IMR-90 (cell line): ENCODE results near the gene SH3TC1. TPM values are rescaled to one million over a fixed set of nuclear protein-coding genes. Genes with fewer than 3 reads are reported as not detected.

ENCODE experiments used
- CEBPB ChIP-seq: IDR thresholded peaks from 2 replicates; pipeline ENCODE4 v1.6.1; 2012; ENCODE audit warnings: low read depth, low read length, improper control_type of control experiment
- CHD1 ChIP-seq: IDR thresholded peaks from 2 replicates; pipeline ENCODE4 v1.6.1; 2012; ENCODE audit warnings: low read depth, low read length, improper control_type of control experiment
- NFE2L2 ChIP-seq: fragments of 150-350 bp; IDR thresholded peaks from 2 replicates; pipeline ENCODE4 v1.6.1; 2016; ENCODE audit warnings: low read depth, mild to moderate bottlenecking, low read length
- POLR2A ChIP-seq: IDR thresholded peaks from 2 replicates; pipeline ENCODE4 v1.6.1; 2012; ENCODE audit warnings: mild to moderate bottlenecking, low read depth, low read length
- SMC3 ChIP-seq: fragments of 150-350 bp; IDR thresholded peaks from 2 replicates; pipeline ENCODE4 v1.6.1; 2016; ENCODE audit warnings: low read depth, mild to moderate bottlenecking, antibody characterized with exemption, low read length, moderate library complexity
- polyA plus RNA-seq, 3 experiments: library from polyadenylated mRNA; depleted of rRNA; stranded (reverse); fragments of >200 nt; gene quantifications; 2 replicates each; pipeline ENCODE4 v1.2.3, GENCODE V29; 2012; ENCODE audit warnings: low replicate concordance in 1 of 3
- total RNA-seq: library from RNA; depleted of rRNA; stranded (reverse); fragments of >200 nt; gene quantifications from 2 replicates; pipeline ENCODE4 v1.2.3, GENCODE V29; 2012
- TF ChIP-seq, protein P1 (sequence below): conservative IDR thresholded peaks from 2 replicates; pipeline ENCODE4 v1.5.1; 2012; ENCODE audit warnings: mild to moderate bottlenecking, low read depth, low read length, improper control_type of control experiment

The SH3TC1 gene
- total and polyA plus RNA-seq, 2 of the 4 experiments (the other 2 are of a cell fraction): 1.6 to 2.2 TPM

DNA sequence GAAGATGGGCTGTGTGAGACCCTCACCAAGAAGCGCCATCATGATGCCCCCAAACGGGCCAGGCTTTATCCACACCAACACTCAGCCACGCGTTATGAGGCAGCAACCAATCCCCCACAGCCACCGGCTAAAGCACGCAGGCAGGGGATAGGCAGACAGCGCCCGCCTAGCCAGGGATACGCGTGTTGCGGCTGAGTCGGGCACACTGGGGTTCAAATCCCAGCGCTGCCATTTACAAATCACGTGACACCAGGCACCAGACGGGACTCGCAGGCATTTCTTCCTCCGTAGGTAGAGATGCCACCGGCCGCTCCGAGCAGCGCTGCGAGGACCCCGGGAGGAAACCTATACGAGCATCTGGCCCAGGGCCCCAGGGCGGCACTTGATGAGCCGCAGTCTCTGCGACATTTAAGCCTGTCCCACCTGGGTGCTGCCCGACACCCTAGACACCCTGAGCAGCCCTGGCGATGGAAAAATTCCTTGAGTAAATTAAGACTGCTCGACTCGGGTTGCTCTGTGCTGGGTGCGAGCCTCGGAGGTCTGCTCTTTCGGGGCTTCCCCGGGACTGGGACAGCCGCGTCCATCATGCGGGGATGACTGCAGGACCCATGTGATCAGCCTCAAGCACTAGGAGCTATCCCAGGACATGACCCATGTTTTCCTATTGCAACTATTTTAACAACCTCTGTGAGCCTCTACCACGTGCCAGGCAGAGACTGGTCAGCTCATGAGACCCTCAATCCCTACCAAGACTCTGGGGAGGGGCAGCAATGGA lies 46.8 kb upstream of the SH3TC1 start (continued):
- TF ChIP-seq, protein P1, sequence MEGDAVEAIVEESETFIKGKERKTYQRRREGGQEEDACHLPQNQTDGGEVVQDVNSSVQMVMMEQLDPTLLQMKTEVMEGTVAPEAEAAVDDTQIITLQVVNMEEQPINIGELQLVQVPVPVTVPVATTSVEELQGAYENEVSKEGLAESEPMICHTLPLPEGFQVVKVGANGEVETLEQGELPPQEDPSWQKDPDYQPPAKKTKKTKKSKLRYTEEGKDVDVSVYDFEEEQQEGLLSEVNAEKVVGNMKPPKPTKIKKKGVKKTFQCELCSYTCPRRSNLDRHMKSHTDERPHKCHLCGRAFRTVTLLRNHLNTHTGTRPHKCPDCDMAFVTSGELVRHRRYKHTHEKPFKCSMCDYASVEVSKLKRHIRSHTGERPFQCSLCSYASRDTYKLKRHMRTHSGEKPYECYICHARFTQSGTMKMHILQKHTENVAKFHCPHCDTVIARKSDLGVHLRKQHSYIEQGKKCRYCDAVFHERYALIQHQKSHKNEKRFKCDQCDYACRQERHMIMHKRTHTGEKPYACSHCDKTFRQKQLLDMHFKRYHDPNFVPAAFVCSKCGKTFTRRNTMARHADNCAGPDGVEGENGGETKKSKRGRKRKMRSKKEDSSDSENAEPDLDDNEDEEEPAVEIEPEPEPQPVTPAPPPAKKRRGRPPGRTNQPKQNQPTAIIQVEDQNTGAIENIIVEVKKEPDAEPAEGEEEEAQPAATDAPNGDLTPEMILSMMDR: no peak
- TF ChIP-seq CHD1: no peak
- TF ChIP-seq NFE2L2: no peak
- no peak for TF ChIP-seq CEBPB
- TF ChIP-seq POLR2A: no peak
- TF ChIP-seq SMC3: no peak
